H9 (cell line): ENCODE results near the gene UBR2. TPM values are rescaled to one million over a fixed set of nuclear protein-coding genes. Genes with fewer than 3 reads are reported as not detected.

Experiments
- DNase-seq: peaks from one replicate; pipeline ENCODE4 v3.0.0-alpha.2; 2017
- H2AFZ ChIP-seq: one replicate; pipeline ENCODE4 v1.6.1; 2013; ENCODE audit warnings: mild to moderate bottlenecking, low read length, control low read depth, moderate library complexity
- H2AK5ac ChIP-seq: 2 replicates; pipeline ENCODE4 v1.6.1; 2013; ENCODE audit warnings: low read length, control low read depth, mixed read lengths; ENCODE audit not compliant: insufficient read length
- H2BK120ac ChIP-seq: one replicate; pipeline ENCODE4 v1.6.1; 2013; ENCODE audit warnings: low read depth, mild to moderate bottlenecking, low read length, control low read depth, inconsistent platforms; ENCODE audit not compliant: poor library complexity, severe bottlenecking
- H2BK12ac ChIP-seq: 2 replicates; pipeline ENCODE4 v1.6.1; 2013; ENCODE audit warnings: low read length, control low read depth, mixed read lengths, low read depth; ENCODE audit not compliant: insufficient read length
- H2BK15ac ChIP-seq: 2 replicates; pipeline ENCODE4 v1.6.1; 2013; ENCODE audit warnings: low read depth, low read length, control low read depth
- H2BK20ac ChIP-seq: one replicate; pipeline ENCODE4 v1.6.1; 2013; ENCODE audit warnings: low read depth, mild to moderate bottlenecking, low read length, control low read depth, inconsistent platforms; ENCODE audit not compliant: poor library complexity, severe bottlenecking
- H2BK5ac ChIP-seq: 2 replicates; pipeline ENCODE4 v1.6.1; 2013; ENCODE audit warnings: low read length, control low read depth, mixed read lengths; ENCODE audit not compliant: insufficient read length
- H3K14ac ChIP-seq: 2 replicates; pipeline ENCODE4 v1.6.1; 2013; ENCODE audit warnings: low read length, control low read depth; ENCODE audit not compliant: insufficient read depth
- H3K18ac ChIP-seq: 2 replicates; pipeline ENCODE4 v1.6.1; 2013; ENCODE audit warnings: low read depth, mild to moderate bottlenecking, mixed read lengths, low read length, control low read depth; ENCODE audit not compliant: insufficient read length
- H3K23ac ChIP-seq: 2 replicates; pipeline ENCODE4 v1.6.1; 2013; ENCODE audit warnings: low read length, control low read depth, mixed read lengths, low read depth; ENCODE audit not compliant: insufficient read length
- H3K23me2 ChIP-seq: 2 replicates; pipeline ENCODE4 v1.6.1; 2013; ENCODE audit warnings: low read depth, mild to moderate bottlenecking, mixed read lengths, low read length, control low read depth; ENCODE audit not compliant: insufficient read length, poor library complexity, severe bottlenecking
- H3K27ac ChIP-seq: 2 replicates; pipeline ENCODE4 v1.5.1; 2013; ENCODE audit warnings: low read length, control low read depth, mixed read lengths, low read depth; ENCODE audit not compliant: insufficient read length
- H3K27me3 ChIP-seq: 2 replicates; pipeline ENCODE4 v1.6.1; 2013; ENCODE audit warnings: low read length, control low read depth, inconsistent platforms; ENCODE audit not compliant: insufficient read depth
- H3K4ac ChIP-seq: 2 replicates; pipeline ENCODE4 v1.6.1; 2013; ENCODE audit warnings: low read depth, mild to moderate bottlenecking, control low read depth, inconsistent platforms, low read length, moderate library complexity
- H3K4me1 ChIP-seq: 2 replicates; pipeline ENCODE4 v1.6.1; 2013; ENCODE audit warnings: low read length, control low read depth, inconsistent platforms; ENCODE audit not compliant: insufficient read depth
- H3K4me2 ChIP-seq: 2 replicates; pipeline ENCODE4 v1.6.1; 2013; ENCODE audit warnings: low read length, control low read depth, mixed read lengths; ENCODE audit not compliant: insufficient read length, insufficient read depth
- H3K56ac ChIP-seq: 2 replicates; pipeline ENCODE4 v1.6.1; 2013; ENCODE audit warnings: low read depth, mild to moderate bottlenecking, mixed read lengths, low read length, control low read depth; ENCODE audit not compliant: insufficient read length
- H3K79me1 ChIP-seq: 2 replicates; pipeline ENCODE4 v1.6.1; 2013; ENCODE audit warnings: low read depth, mild to moderate bottlenecking, moderate library complexity, low read length, control low read depth, inconsistent platforms; ENCODE audit not compliant: insufficient read depth, poor library complexity, severe bottlenecking
- H3K79me2 ChIP-seq: 2 replicates; pipeline ENCODE4 v1.6.1; 2013; ENCODE audit warnings: low read length, control low read depth, inconsistent platforms; ENCODE audit not compliant: insufficient read depth
- H3K9ac ChIP-seq: 2 replicates; pipeline ENCODE4 v1.6.1; 2013; ENCODE audit warnings: low read length, control low read depth, mixed read lengths; ENCODE audit not compliant: insufficient read length; ENCODE audit errors: extremely low read depth
- H3K9me3 ChIP-seq: one replicate; pipeline ENCODE4 v1.6.1; 2013; ENCODE audit warnings: low read depth, low read length, inconsistent platforms; ENCODE audit not compliant: control insufficient read depth
- H3T11ph ChIP-seq: one replicate; pipeline ENCODE4 v1.6.1; 2013; ENCODE audit warnings: mild to moderate bottlenecking, low read length, control low read depth, inconsistent platforms
- H4K20me1 ChIP-seq: one replicate; pipeline ENCODE4 v1.6.1; 2013; ENCODE audit not compliant: control insufficient read depth, insufficient read length, insufficient read depth
- H4K5ac ChIP-seq: 2 replicates; pipeline ENCODE4 v1.6.1; 2013; ENCODE audit warnings: low read depth, mild to moderate bottlenecking, mixed read lengths, low read length, control low read depth; ENCODE audit not compliant: insufficient read length
- H4K8ac ChIP-seq: replicated peaks from 2 replicates; pipeline ENCODE4 v1.6.1; 2013; ENCODE audit warnings: low read length, control low read depth, mixed read lengths, low read depth; ENCODE audit not compliant: insufficient read length
- H4K91ac ChIP-seq: 2 replicates; pipeline ENCODE4 v1.6.1; 2013; ENCODE audit warnings: low read depth, mild to moderate bottlenecking, moderate library complexity, mixed read lengths, low read length, control low read depth; ENCODE audit not compliant: insufficient read length
- H3K27ac Mint-ChIP-seq, 3 experiments: 2 replicates in 2 of 3; 3 replicates in 1 of 3; pipeline ENCODE4 v1.8.0; 2020 to 2021; ENCODE audit warnings: mixed read lengths in 3 of 3, mild to moderate bottlenecking in 1 of 3, moderate library complexity in 1 of 3
- H3K27me3 Mint-ChIP-seq: 2 replicates; pipeline ENCODE4 v1.8.0; 2021; ENCODE audit warnings: low read depth, mild to moderate bottlenecking, moderate library complexity, mixed read lengths
- H3K36me3 Mint-ChIP-seq, 3 experiments: 2 replicates in 2 of 3; 3 replicates in 1 of 3; pipeline ENCODE4 v1.8.0; 2020 to 2021; ENCODE audit warnings: low read depth in 3 of 3, mixed read lengths in 3 of 3; ENCODE audit not compliant: insufficient read depth in 1 of 3
- H3K4me1 Mint-ChIP-seq, 2 experiments: 2 replicates each; pipeline ENCODE4 v1.8.0; 2020; ENCODE audit warnings: mixed read lengths in 2 of 2
- H3K4me3 Mint-ChIP-seq, 2 experiments: 2 replicates in 1 of 2; 3 replicates in 1 of 2; pipeline ENCODE4 v1.8.0; 2020 to 2021; ENCODE audit warnings: mild to moderate bottlenecking in 2 of 2, mixed read lengths in 2 of 2, moderate library complexity in 1 of 2
- H3K9me3 Mint-ChIP-seq, 2 experiments: 2 replicates in 1 of 2; 3 replicates in 1 of 2; pipeline ENCODE4 v1.8.0; 2020; ENCODE audit warnings: mild to moderate bottlenecking in 2 of 2, mixed read lengths in 2 of 2, moderate library complexity in 1 of 2
- WGBS: extraction: QIAGEN DNeasy Blood & Tissue Kit; methylation state at CpG from one replicate; pipeline ENCODE4 v1.1.7; 2013; ENCODE audit warnings: missing lambda C conversion rate, low lambda C conversion rate, mixed read lengths; ENCODE audit not compliant: insufficient read length; ENCODE audit errors: extremely low coverage; 5-methylcytosine and 5-hydroxymethylcytosine counted together
- total RNA-seq: library from RNA; stranded (reverse); gene quantifications from 2 replicates; pipeline ENCODE4 v1.2.1, GENCODE V29; 2021
- TF ChIP-seq, protein P1 (sequence below): fragments of 200-600 bp; sonication (generic); conservative IDR thresholded peaks from 3 replicates; pipeline ENCODE4 v1.8.0; 2021; ENCODE audit warnings: antibody characterized with exemption, mild to moderate bottlenecking

UBR2 gene
- total RNA-seq, 1 experiment from 2014 or later, result 18.7 TPM

DNA sequence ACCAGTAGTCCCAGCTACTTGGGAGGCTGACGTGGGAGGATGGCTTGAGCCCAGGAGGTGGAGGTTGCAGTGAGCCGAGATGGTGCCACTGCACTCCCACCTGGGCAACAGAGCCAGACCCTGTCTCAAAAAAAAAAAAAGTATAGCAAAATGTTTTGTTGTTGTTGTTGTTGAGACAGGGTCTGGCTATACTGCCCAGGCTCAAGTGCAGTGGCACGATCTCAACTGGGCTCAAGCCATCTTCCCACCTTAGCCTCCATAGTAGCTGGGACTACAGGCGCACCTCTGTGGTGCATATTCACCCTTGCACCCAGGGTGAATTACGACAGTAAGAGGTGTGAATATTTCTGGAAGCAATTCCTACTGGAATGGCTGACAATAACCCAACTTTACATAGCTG, 11.4 kb upstream of the UBR2 start:
- Histone ChIP-seq H2BK120ac (no peak overlapping the region), H3K9ac (no peak overlapping the region), H4K20me1 (no peaks in the 10 kb centered on the region), H3K27me3 (no peaks in the 10 kb centered on the region), H3K4me2 (no peak overlapping the region), H3K4ac (no peak overlapping the region), H2BK5ac (no peak overlapping the region), H2BK20ac (no peak overlapping the region), H3K9me3 (no peaks in the 10 kb centered on the region), H3K14ac (no peak overlapping the region), H3K79me2 (no peaks in the 10 kb centered on the region), H3K27ac (no peak overlapping the region), H2AFZ (no peak overlapping the region), H3T11ph (no peak overlapping the region), H3K4me1 (no peaks in the 10 kb centered on the region), H3K56ac (no peak overlapping the region), H2AK5ac (no peak overlapping the region), H4K8ac (no peak overlapping the region), H3K18ac (no peak overlapping the region), H2BK15ac (no peak overlapping the region), H3K23ac (no peak overlapping the region), H4K91ac (no peak overlapping the region), H3K79me1 (no peaks in the 10 kb centered on the region), H4K5ac (no peak overlapping the region), H3K23me2 (no peaks in the 10 kb centered on the region), H2BK12ac (no peak overlapping the region)
- Mint-ChIP-seq H3K9me3 (peaks cover 0 to 3% of the 10 kb centered on the region in 2 experiments; a peak in 1 of 5 replicates), H3K27me3 (no peaks in the 10 kb centered on the region; the same call in none of the 2 replicates), H3K36me3 (no peaks in the 10 kb centered on the region), H3K4me3 (no peak overlapping the region), H3K4me1 (peaks cover 6 to 14% of the 10 kb centered on the region in 2 experiments), H3K27ac (no peak overlapping the region)
- TF ChIP-seq, protein P1, sequence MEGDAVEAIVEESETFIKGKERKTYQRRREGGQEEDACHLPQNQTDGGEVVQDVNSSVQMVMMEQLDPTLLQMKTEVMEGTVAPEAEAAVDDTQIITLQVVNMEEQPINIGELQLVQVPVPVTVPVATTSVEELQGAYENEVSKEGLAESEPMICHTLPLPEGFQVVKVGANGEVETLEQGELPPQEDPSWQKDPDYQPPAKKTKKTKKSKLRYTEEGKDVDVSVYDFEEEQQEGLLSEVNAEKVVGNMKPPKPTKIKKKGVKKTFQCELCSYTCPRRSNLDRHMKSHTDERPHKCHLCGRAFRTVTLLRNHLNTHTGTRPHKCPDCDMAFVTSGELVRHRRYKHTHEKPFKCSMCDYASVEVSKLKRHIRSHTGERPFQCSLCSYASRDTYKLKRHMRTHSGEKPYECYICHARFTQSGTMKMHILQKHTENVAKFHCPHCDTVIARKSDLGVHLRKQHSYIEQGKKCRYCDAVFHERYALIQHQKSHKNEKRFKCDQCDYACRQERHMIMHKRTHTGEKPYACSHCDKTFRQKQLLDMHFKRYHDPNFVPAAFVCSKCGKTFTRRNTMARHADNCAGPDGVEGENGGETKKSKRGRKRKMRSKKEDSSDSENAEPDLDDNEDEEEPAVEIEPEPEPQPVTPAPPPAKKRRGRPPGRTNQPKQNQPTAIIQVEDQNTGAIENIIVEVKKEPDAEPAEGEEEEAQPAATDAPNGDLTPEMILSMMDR, result no peak
- DNase-seq, result no peak
- WGBS, result no CpG with 5 or more reads among the region's 5 CpGs
